H9 (cell line): ENCODE measurements around the gene SHB. TPM values are rescaled to one million over a fixed set of nuclear protein-coding genes. Genes with fewer than 3 reads are reported as not detected.

Experiments used
- DNase-seq: peaks from one replicate; pipeline ENCODE4 v3.0.0-alpha.2; 2017
- H2AFZ ChIP-seq: one replicate; pipeline ENCODE4 v1.6.1; 2013; ENCODE audit warnings: mild to moderate bottlenecking, low read length, control low read depth, moderate library complexity
- H2AK5ac ChIP-seq: 2 replicates; pipeline ENCODE4 v1.6.1; 2013; ENCODE audit warnings: low read length, control low read depth, mixed read lengths; ENCODE audit not compliant: insufficient read length
- H2BK120ac ChIP-seq: one replicate; pipeline ENCODE4 v1.6.1; 2013; ENCODE audit warnings: low read depth, mild to moderate bottlenecking, low read length, control low read depth, inconsistent platforms; ENCODE audit not compliant: poor library complexity, severe bottlenecking
- H2BK12ac ChIP-seq: 2 replicates; pipeline ENCODE4 v1.6.1; 2013; ENCODE audit warnings: low read length, control low read depth, mixed read lengths, low read depth; ENCODE audit not compliant: insufficient read length
- H2BK15ac ChIP-seq: 2 replicates; pipeline ENCODE4 v1.6.1; 2013; ENCODE audit warnings: low read depth, low read length, control low read depth
- H2BK20ac ChIP-seq: one replicate; pipeline ENCODE4 v1.6.1; 2013; ENCODE audit warnings: low read depth, mild to moderate bottlenecking, low read length, control low read depth, inconsistent platforms; ENCODE audit not compliant: poor library complexity, severe bottlenecking
- H2BK5ac ChIP-seq: 2 replicates; pipeline ENCODE4 v1.6.1; 2013; ENCODE audit warnings: low read length, control low read depth, mixed read lengths; ENCODE audit not compliant: insufficient read length
- H3K14ac ChIP-seq: 2 replicates; pipeline ENCODE4 v1.6.1; 2013; ENCODE audit warnings: low read length, control low read depth; ENCODE audit not compliant: insufficient read depth
- H3K18ac ChIP-seq: 2 replicates; pipeline ENCODE4 v1.6.1; 2013; ENCODE audit warnings: low read depth, mild to moderate bottlenecking, mixed read lengths, low read length, control low read depth; ENCODE audit not compliant: insufficient read length
- H3K23ac ChIP-seq: 2 replicates; pipeline ENCODE4 v1.6.1; 2013; ENCODE audit warnings: low read length, control low read depth, mixed read lengths, low read depth; ENCODE audit not compliant: insufficient read length
- H3K23me2 ChIP-seq: 2 replicates; pipeline ENCODE4 v1.6.1; 2013; ENCODE audit warnings: low read depth, mild to moderate bottlenecking, mixed read lengths, low read length, control low read depth; ENCODE audit not compliant: insufficient read length, poor library complexity, severe bottlenecking
- H3K27ac ChIP-seq: 2 replicates; pipeline ENCODE4 v1.5.1; 2013; ENCODE audit warnings: low read length, control low read depth, mixed read lengths, low read depth; ENCODE audit not compliant: insufficient read length
- H3K27me3 ChIP-seq: 2 replicates; pipeline ENCODE4 v1.6.1; 2013; ENCODE audit warnings: low read length, control low read depth, inconsistent platforms; ENCODE audit not compliant: insufficient read depth
- H3K4ac ChIP-seq: 2 replicates; pipeline ENCODE4 v1.6.1; 2013; ENCODE audit warnings: low read depth, mild to moderate bottlenecking, control low read depth, inconsistent platforms, low read length, moderate library complexity
- H3K4me1 ChIP-seq: 2 replicates; pipeline ENCODE4 v1.6.1; 2013; ENCODE audit warnings: low read length, control low read depth, inconsistent platforms; ENCODE audit not compliant: insufficient read depth
- H3K4me2 ChIP-seq: 2 replicates; pipeline ENCODE4 v1.6.1; 2013; ENCODE audit warnings: low read length, control low read depth, mixed read lengths; ENCODE audit not compliant: insufficient read length, insufficient read depth
- H3K56ac ChIP-seq: 2 replicates; pipeline ENCODE4 v1.6.1; 2013; ENCODE audit warnings: low read depth, mild to moderate bottlenecking, mixed read lengths, low read length, control low read depth; ENCODE audit not compliant: insufficient read length
- H3K79me1 ChIP-seq: 2 replicates; pipeline ENCODE4 v1.6.1; 2013; ENCODE audit warnings: low read depth, mild to moderate bottlenecking, moderate library complexity, low read length, control low read depth, inconsistent platforms; ENCODE audit not compliant: insufficient read depth, poor library complexity, severe bottlenecking
- H3K79me2 ChIP-seq: 2 replicates; pipeline ENCODE4 v1.6.1; 2013; ENCODE audit warnings: low read length, control low read depth, inconsistent platforms; ENCODE audit not compliant: insufficient read depth
- H3K9ac ChIP-seq: 2 replicates; pipeline ENCODE4 v1.6.1; 2013; ENCODE audit warnings: low read length, control low read depth, mixed read lengths; ENCODE audit not compliant: insufficient read length; ENCODE audit errors: extremely low read depth
- H3K9me3 ChIP-seq: one replicate; pipeline ENCODE4 v1.6.1; 2013; ENCODE audit warnings: low read depth, low read length, inconsistent platforms; ENCODE audit not compliant: control insufficient read depth
- H3T11ph ChIP-seq: one replicate; pipeline ENCODE4 v1.6.1; 2013; ENCODE audit warnings: mild to moderate bottlenecking, low read length, control low read depth, inconsistent platforms
- H4K20me1 ChIP-seq: one replicate; pipeline ENCODE4 v1.6.1; 2013; ENCODE audit not compliant: control insufficient read depth, insufficient read length, insufficient read depth
- H4K5ac ChIP-seq: 2 replicates; pipeline ENCODE4 v1.6.1; 2013; ENCODE audit warnings: low read depth, mild to moderate bottlenecking, mixed read lengths, low read length, control low read depth; ENCODE audit not compliant: insufficient read length
- H4K8ac ChIP-seq: replicated peaks from 2 replicates; pipeline ENCODE4 v1.6.1; 2013; ENCODE audit warnings: low read length, control low read depth, mixed read lengths, low read depth; ENCODE audit not compliant: insufficient read length
- H4K91ac ChIP-seq: 2 replicates; pipeline ENCODE4 v1.6.1; 2013; ENCODE audit warnings: low read depth, mild to moderate bottlenecking, moderate library complexity, mixed read lengths, low read length, control low read depth; ENCODE audit not compliant: insufficient read length
- H3K27ac Mint-ChIP-seq, 3 experiments: 2 replicates in 2 of 3; 3 replicates in 1 of 3; pipeline ENCODE4 v1.8.0; 2020 to 2021; ENCODE audit warnings: mixed read lengths in 3 of 3, mild to moderate bottlenecking in 1 of 3, moderate library complexity in 1 of 3
- H3K27me3 Mint-ChIP-seq: 2 replicates; pipeline ENCODE4 v1.8.0; 2021; ENCODE audit warnings: low read depth, mild to moderate bottlenecking, moderate library complexity, mixed read lengths
- H3K36me3 Mint-ChIP-seq, 3 experiments: 2 replicates in 2 of 3; 3 replicates in 1 of 3; pipeline ENCODE4 v1.8.0; 2020 to 2021; ENCODE audit warnings: low read depth in 3 of 3, mixed read lengths in 3 of 3; ENCODE audit not compliant: insufficient read depth in 1 of 3
- H3K4me1 Mint-ChIP-seq, 2 experiments: 2 replicates each; pipeline ENCODE4 v1.8.0; 2020; ENCODE audit warnings: mixed read lengths in 2 of 2
- H3K4me3 Mint-ChIP-seq, 2 experiments: 2 replicates in 1 of 2; 3 replicates in 1 of 2; pipeline ENCODE4 v1.8.0; 2020 to 2021; ENCODE audit warnings: mild to moderate bottlenecking in 2 of 2, mixed read lengths in 2 of 2, moderate library complexity in 1 of 2
- H3K9me3 Mint-ChIP-seq, 2 experiments: 2 replicates in 1 of 2; 3 replicates in 1 of 2; pipeline ENCODE4 v1.8.0; 2020; ENCODE audit warnings: mild to moderate bottlenecking in 2 of 2, mixed read lengths in 2 of 2, moderate library complexity in 1 of 2
- CTCF ChIP-seq: fragments of 200-600 bp; sonication (generic); conservative IDR thresholded peaks from 3 replicates; pipeline ENCODE4 v1.8.0; 2021; ENCODE audit warnings: antibody characterized with exemption, mild to moderate bottlenecking
- WGBS: extraction: QIAGEN DNeasy Blood & Tissue Kit; methylation state at CpG from one replicate; pipeline ENCODE4 v1.1.7; 2013; ENCODE audit warnings: missing lambda C conversion rate, low lambda C conversion rate, mixed read lengths; ENCODE audit not compliant: insufficient read length; ENCODE audit errors: extremely low coverage; 5-methylcytosine and 5-hydroxymethylcytosine counted together
- total RNA-seq: library from RNA; stranded (reverse); gene quantifications from 2 replicates; pipeline ENCODE4 v1.2.1, GENCODE V29; 2021

SHB gene
- total RNA-seq, 1 experiment from 2014 or later = 14.6 TPM

GRCh38 chr9:37958154-37958553, 110.9 kb downstream of the SHB start:
- Mint-ChIP-seq H3K4me3 (no peak overlapping the region), H3K36me3 (peaks cover 3 to 23% (median 14%) of the 10 kb centered on the region in 3 experiments; a peak in 6 of 7 replicates), H3K27ac (no peak overlapping the region; a peak in 1 of 7 replicates), H3K9me3 (no peaks in the 10 kb centered on the region), H3K27me3 (no peaks in the 10 kb centered on the region), H3K4me1 (peaks cover 8% of the 10 kb centered on the region in 2 experiments)
- H3K9ac ChIP-seq = no peak overlapping the region
- no peak overlapping the region for H3K18ac ChIP-seq
- H3T11ph ChIP-seq = no peak overlapping the region
- no peak for TF ChIP-seq CTCF
- no peak overlapping the region for H2BK20ac ChIP-seq
- no peak overlapping the region for H2BK120ac ChIP-seq
- no peak overlapping the region for H4K91ac ChIP-seq
- no peak overlapping the region for H2BK12ac ChIP-seq
- no peak overlapping the region for H3K4me2 ChIP-seq
- H3K79me2 ChIP-seq = no peaks in the 10 kb centered on the region; the same call in 1 of the 2 replicates
- no peak overlapping the region for H3K4ac ChIP-seq
- H2BK15ac ChIP-seq = no peak overlapping the region
- no peak overlapping the region for H2AK5ac ChIP-seq
- H4K5ac ChIP-seq = no peak overlapping the region
- H4K20me1 ChIP-seq = no peaks in the 10 kb centered on the region
- WGBS = no CpG with 5 or more reads among the region's 9 CpGs
- no peaks in the 10 kb centered on the region for H3K79me1 ChIP-seq
- no peaks in the 10 kb centered on the region for H3K4me1 ChIP-seq
- H4K8ac ChIP-seq = no peak overlapping the region
- no peak overlapping the region for H3K27ac ChIP-seq
- DNase-seq = no peak
- H3K27me3 ChIP-seq = no peaks in the 10 kb centered on the region
- no peaks in the 10 kb centered on the region for H3K23me2 ChIP-seq
- H3K23ac ChIP-seq = no peak overlapping the region
- H3K56ac ChIP-seq = no peak overlapping the region
- no peak overlapping the region for H3K14ac ChIP-seq
- H3K9me3 ChIP-seq = no peaks in the 10 kb centered on the region
- no peak overlapping the region for H2BK5ac ChIP-seq
- H2AFZ ChIP-seq = no peak overlapping the region
